GM19463 (cell line): ENCODE measurements around the gene DCAF5.
"Not testable (repeated sequence)": the region's sequence is repeated elsewhere in the genome, so short reads cannot be mapped to it uniquely, and the experiment has no call there.

Experiments
- ATAC-seq: cut with Tn5 transposase; IDR thresholded peaks from one replicate; pipeline ENCODE4 v1.9.1; 2021; ENCODE audit warnings: mild to moderate bottlenecking, moderate library complexity; ENCODE audit not compliant: unreplicated experiment

DCAF5 gene

DNA sequence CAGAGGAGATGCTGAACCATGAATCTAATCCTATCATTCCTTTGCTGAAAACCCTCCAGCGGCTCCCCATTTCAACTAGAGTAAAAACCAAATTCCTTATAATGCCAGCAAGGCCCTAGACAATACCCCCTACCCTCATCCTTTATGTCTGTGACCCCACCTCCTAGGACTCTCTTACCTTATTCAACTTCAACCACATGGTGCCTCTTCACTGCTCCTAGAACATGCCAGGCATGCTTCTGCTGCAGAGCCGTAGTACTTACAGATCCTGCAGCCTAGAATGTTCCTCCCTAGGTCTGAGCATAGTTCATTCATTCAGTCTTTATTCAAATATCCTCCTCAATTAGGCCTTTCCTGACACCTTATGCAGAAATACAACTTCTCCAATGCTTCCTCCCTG is 54.9 kb downstream of the DCAF5 start:
- no peak for ATAC-seq

DNA sequence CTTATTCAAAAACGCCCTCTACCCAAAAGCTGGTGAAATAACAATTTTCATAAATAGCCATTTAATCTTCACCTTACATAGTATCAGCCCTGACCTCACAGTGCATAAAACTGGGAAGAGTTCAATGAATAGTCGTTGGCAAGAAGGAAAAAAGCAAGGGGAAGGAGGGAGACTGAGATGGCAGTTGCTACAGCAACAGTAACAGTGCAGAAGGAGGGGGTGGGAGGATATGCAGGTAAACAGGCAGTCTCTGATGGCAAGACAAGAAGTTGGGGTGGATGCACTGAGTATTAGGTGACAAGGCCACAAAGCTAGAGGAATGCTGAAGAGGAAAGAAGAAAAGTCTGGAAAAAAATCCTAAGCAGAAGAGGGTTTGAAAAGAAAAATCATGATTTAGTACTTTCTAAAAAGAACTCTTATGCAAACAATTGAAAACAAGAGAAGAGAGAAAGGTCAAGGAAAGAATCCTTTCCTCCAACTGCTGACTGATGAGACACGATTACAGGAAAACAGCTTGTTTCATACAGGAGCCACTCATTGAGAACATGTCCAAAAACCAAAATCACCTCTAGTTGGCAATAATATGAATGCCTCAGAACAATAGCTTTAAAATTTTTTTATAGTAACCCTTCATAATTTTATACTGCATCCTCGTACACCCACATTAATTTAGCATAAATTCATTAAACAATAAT is 56.0 kb downstream of the DCAF5 start:
- ATAC-seq = no peak

DNA sequence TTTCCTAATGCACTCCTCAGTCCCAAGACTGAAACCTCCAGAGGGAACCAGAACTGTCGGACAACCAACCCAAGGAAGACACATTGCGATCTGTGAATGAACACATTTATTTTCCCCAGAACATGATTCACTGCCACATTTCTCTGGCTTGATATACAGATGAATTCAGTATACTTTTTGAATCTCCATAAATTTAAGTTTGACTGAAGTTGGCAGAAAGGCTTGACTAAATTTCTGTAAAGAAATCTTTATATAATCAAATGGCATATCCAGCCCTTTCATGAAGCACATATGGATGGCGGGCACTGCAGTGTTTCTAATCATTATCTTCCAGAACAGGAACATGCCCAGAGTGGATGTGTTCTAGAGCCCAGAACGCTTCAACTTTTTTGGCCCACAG is 56.7 kb downstream of the DCAF5 start:
- ATAC-seq = no peak

DNA sequence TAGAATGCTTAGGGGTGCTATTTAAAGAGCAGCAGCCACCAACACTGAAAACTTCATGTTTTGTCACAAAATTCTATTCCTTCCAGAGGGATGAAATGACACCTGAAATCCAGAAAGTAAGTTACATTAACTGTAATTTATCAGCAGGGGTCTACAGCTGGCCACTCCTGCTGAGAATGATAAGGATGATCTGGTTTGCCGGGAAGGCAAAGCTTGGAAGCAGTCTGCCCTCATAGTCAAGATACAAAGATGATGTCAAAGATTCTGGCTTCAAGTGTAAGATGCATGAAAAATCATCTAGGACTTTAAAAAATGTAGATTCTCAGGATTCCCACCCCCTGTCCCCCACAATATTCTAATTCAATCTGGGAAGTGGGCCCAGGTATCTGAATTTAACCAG is 58.4 kb downstream of the DCAF5 start:
- ATAC-seq = no peak

DNA sequence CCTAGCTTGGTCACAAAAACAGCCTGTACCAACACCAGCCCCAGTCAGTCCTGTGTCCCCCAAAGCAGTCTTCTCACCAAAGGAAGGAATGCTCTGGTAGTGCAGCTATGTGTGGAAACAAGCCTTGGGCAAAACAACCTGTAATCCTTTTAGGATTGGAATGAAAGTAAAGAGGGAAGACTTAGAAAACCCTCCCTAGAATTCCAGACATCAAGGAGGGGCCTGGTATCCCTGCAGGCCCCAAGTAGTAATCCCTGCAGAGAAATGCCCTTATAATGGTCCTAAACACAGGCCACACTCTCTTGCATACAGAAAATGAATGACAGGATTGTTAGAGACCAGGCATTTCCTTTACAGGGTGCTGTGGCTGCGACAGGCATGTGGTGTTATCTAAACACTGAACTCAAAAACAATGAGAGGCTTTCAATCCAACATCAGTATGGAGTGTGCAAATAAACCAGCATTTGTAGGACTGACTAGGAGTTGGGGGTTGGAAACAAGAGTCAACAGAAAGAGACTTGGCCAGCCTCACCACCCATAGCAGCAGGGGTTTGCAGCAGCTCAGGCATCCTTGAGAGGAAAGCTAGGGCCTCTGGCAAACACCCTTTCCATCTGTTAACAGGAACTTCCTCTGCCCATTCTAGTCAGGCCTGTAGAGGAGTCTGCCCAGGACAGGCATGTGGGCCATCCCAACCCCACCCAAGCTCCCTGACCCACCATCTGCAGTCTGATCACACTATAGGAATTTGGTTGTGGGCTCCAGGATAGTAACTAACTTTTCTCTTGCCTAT is 59.1 kb downstream of the DCAF5 start:
- ATAC-seq = no peak

DNA sequence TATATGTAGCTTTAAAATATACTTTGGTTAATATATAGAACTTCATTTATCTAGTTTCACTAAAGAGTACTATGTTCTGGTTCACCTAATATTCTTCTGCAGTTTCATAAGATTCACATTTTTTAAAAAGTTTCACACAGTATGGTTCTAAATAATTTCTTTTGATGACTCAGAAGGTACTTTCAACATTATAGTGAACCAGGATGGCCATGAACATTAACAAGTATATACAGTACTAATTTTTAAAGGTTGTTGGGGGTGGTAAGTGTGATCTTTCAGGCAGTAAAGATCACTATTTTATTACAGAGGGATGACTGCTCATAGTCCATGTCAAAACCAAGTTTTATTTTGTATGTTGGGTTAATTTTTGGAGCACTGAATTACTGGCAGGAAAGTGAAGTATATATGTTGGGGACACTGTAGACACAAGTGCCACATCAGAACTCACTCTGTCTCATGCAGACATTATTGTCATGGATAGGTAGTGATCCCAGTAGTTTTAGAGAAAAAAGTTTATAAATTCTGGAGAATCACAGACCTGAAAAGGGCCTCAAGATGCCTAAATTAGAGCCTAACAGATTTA is 60.0 kb downstream of the DCAF5 start:
- peak; percentile 47 for ATAC-seq

DNA sequence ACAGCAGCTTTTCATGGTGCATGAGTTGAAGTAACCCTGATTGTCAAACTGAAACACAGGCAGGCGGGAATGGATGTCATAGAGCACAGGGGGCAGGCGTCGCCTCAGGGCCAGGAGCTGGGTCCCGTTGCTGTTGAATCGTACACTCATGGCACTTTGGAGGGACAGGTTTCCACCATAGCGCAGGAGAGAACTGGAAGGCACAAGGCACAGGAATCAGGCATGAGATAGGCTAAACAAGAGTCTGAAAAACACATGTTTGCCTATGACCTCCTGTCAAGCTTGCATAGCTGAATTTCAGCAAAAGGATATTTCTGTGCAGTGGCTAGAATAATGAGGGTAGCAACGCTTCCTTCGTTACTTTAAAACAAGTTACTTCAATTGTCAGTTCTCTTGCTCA is 61.2 kb downstream of the DCAF5 start:
- no peak for ATAC-seq

DNA sequence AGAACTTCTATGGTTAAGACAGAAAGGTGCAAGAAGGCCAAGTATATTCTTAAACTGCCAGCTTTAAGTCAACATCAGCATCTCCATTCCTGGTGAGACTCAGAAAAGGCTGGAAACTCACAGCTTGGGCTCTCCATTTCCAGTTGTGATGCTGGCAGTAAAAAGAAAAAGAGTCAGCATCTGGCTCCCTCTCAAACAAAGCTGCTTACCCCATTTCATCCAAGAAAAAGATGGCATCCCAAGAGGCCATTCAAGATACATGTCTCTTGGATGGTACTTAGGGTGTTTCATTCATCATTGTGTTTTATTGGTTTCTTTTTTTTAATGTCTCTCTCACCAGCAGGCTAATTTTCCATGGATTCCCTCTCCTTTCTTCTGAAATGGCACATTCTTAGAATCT is 61.9 kb downstream of the DCAF5 start:
- no peak for ATAC-seq

DNA sequence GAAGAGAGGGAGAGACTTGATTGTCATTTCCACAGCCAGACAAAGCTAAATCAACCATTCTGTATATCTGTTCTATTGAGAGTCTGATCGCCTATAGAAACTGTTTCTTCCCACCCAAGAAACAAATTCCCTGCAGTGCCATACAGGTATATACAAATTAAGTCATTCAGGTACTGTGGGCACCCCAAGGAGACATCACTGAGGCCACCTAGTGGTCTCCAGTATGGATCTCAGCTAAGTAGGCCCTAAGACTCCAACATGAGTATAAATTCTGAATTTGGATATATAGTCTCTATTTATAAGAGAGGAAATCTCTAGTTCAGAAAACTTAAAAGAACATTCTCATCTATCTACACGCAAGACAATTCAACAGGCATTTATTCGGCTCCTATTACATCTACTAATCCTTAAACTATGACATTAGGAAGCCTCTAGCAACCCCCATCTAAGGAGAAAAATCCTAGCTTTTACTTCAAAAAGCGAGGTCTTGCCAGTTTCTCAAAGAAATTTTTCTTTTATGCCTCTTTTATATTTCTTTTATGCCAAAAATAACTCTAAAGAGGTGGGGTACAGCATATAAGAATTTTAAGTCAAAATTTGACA is 62.6 kb downstream of the DCAF5 start:
- no peak for ATAC-seq

DNA sequence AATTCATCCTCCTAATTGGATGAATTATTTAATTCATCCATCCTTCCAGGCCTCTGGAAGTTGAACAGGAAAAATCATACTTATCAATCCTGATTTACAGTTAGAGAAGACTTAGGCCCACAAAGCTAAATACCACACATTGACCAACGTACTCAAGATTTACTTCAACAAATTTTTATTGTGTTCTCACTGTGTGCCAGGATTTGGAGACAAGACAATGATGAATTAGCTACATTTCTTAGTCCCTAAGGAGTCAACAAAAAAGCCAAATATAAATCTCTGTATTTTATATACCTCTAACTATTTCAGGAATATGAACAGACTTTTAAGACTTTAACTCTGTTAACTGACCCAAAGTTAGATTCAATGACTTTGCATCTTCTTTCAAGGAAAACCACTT is 63.9 kb downstream of the DCAF5 start:
- ATAC-seq = no peak

DNA sequence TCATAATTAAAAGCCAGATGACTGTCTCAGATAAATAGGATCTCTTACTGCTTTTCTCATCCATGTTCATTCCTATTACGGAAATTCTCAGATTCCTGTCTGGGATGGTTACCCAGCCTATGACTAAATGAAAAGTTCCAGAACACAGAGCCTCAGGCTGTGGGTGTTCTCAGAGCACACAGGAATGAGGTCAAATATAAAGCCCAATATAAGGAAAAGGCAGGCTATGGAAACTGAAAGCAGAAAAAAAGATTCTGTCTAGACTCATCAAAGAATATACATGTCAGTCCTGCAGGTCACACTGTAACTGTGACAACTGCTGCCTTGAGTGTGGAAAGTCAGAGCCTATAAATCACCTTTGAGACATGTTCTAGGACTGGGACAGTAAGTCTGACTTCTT is 64.3 kb downstream of the DCAF5 start:
- no peak for ATAC-seq

DNA sequence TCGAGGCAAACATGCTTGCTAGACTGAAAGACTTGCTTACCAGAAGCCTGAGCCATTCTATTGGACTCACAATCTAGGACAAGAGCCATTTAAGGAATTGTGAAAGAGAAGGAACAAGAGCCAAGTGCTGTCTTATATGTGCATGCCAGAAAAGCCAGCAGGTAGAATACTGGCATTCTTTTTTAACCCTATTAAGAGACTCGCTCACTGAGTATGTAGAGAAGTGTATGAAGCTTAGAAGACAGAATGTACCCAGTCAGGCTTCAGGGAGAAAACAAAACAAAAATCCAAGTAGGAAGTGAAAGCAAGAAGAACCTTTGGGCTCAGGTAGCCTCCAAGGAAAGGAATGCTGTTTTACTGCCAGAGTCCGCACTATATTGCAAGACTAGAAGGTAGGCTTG is 65.9 kb downstream of the DCAF5 start:
- no peak for ATAC-seq

DNA sequence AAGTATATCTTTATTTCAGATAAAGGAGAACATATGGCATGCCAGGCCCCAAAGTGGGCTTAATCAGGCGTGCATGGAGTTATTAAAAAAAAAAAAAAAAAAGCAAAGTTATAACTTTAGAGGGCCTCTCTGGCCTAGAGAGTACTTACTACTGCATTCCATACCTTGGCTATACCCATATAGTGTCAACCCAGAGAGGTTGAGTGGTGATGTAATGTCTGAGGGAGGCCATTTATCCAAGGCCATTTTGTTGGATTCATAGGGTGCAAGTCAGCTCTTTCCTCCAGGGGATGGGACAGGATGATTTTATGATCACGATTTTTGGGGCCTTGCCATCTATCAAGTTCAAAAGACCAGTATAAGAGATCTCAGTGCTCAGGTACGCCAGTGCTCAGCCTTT is 66.4 kb downstream of the DCAF5 start:
- ATAC-seq = no peak

DNA sequence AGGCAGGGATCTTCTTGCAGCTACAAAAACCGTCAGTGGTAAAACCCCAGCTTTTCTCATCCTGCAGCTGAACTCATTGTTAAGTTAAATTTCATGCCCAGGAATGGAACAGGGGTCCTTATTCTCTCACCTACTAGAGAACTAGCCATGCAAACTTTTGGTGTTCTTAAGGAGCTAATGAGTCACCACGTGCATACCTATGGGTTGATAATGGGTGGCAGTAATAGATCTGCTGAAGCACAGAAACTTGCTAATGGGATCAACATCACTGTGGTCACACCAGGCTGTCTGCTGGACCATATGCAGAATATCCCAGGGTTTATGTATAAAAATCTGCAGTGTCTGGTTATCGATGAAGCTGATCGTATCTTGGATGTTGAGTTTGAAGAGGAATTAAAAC is 68.9 kb downstream of the DCAF5 start:
- no peak for ATAC-seq

DNA sequence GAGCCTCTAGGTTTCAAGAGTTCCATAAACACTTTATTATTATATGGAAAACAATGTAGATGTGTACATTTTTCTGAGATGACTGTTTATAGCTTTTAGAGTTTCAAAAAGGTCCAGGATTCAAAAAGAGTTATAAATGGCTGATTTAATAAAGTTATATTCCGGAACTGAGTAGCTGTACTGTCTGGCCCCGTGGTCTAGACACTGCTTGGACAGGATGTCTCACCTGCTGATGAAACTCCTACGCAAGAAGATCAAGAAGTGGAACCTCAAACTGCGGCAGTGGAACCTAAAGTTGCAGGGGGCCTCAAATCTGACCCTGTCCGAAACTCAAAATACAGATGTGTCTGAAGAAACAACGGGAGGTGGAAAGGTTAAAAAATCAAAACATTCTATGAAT is 69.7 kb downstream of the DCAF5 start:
- ATAC-seq = no peak

DNA sequence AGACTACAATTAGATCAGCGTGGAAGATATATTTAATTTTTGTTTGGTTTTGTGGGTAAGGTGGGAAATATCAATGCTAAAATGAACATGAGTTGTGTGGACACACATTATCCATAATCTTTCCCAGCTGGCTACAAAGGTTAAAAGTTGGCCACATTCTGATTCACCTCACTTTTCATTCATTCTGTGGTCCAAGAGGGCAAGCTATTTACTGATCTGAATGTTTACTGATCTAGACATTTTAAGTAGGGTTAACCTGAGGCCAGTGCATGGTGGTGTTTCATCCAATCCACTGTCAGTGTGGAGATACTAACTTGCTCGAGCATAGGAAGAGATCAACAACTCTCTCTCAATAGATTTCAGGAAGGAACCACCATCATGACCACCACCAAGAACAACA is 71.6 kb downstream of the DCAF5 start:
- no peak for ATAC-seq

DNA sequence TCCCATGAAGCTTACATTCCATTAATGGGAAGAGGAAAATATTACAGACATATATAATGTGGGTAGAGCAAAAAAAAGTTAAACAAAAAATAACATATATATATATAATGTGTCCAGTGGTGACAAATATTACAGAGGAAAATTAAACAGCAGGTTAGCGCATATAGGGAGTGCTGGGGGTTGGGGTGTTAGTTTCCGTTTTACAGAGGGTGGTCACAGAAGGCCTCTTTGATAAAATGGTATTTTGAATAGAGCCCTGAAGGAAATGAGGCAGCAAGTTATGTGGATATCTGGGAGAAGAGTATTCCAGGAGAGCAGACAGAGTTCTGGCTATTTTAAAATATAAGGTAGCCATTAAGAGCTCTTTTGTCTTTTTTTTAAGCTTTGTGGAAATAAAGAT is 73.2 kb downstream of the DCAF5 start:
- no peak for ATAC-seq

DNA sequence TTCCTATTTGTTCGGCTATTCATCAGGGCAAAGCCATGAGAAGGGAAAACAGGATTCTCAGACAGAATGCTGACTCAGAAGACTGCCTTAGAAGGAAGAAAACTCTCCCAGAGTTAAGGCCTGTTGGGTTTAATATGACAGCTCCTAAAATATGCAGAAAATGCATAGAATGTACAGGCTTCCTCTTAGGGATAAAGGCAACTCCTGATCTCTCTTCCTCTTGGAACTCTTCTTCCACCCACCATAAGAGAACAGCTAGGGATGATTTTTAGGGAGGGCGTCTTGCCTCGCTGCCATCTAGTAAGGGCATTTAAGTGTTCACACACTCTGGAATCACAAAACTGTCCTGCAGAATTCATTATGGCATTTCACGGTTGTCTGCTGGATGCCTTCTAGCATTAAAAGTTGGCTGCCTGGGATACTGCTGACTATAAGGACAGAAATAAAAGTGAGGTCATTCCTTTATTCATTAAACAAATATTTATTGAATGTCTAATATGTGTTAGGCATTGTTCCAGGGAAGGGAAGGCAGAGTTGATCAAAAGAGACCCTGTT is 73.7 kb downstream of the DCAF5 start:
- no peak for ATAC-seq

DNA sequence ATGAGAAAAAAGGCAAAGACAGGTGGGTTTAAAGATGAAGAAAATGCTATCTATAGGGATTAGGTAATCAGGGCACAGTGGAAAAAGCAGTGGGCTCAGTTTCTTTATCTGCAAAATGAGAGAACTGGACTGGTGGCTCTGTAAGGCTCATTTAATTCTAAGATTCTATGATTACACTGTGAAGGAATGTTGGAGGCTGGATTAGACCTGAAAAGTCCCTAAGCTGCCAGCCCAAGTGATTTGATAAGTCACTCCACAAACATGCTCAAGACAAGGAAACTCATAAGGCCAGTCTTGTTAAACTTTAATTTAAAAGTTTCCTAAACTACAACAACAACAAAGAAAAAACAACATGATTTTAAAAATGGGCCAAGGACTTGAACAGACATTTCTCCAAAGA is 75.1 kb downstream of the DCAF5 start:
- ATAC-seq = no peak

DNA sequence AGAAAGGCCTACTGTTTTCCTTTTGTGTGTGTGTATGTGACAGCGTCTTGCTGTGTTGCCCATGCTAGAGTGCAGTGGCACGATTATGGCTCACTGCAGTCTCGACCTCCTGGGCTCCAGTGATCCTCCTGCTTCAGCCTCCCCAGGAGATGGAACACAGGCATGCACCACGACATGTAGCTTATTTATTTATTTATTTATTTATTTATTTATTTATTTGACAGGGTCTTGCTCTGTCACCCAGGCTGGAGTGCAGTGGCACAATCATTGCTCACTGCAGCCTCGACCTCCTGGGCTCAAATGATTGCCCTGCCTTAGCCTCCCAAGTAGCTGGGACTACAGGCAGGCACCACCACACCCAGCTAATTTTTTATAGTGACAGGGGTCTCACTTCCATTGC is 75.7 kb downstream of the DCAF5 start:
- ATAC-seq = not testable (repeated sequence)

DNA sequence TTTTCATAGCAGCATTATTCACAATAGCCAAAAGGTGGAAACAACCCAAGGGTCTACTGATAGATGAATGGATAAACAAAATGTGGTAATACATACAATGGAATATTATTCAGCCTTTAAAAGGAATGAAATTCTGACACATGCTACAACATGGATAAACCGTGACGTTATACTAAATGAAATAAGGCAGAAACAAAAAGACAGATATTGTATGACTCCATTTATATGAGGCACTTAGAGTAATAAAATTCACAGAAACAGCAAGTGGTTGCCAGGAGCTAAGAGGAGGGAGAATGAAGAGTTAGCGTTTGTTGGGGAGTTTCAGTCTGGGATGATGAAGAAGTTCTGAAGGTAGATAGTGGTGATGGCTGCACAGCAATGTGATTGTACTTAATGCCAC is 76.6 kb downstream of the DCAF5 start:
- no peak for ATAC-seq

DNA sequence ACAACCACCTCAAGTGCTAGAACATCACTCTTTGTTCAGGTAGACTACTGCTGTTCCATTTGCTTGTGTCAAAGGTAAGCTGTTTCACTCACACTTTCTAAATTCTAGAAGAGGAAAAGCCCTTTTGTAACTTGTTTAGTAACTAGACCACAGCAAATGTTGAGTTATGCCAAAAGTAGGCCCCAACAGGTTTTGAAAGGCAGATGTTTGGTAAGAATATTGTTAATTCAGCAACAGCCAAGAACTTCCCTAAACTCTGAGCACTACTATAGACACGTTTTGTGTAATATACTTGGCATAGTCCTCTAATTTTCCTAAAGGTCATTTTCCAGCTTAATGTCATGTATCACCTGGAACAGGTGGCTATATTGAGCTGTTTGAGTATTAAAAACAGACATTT is 79.0 kb downstream of the DCAF5 start:
- ATAC-seq = no peak
